HEK293 (cell line): ENCODE results near the gene PGM1.

Experiments used
- GLIS2 ChIP-seq: fragments of 450-650 bp; formaldehyde crosslinking; IDR thresholded peaks from 2 replicates; pipeline ENCODE4 v1.5.1; 2016; ENCODE audit warnings: missing biosample characterization, missing genetic modification characterization
- INSM2 ChIP-seq: fragments of 450-650 bp; formaldehyde crosslinking; IDR thresholded peaks from 2 replicates; pipeline ENCODE4 v1.5.1; 2016; ENCODE audit warnings: missing biosample characterization, missing genetic modification characterization
- KLF16 ChIP-seq: fragments of 450-650 bp; formaldehyde crosslinking; IDR thresholded peaks from 2 replicates; pipeline ENCODE4 v1.5.1; 2017; ENCODE audit warnings: missing biosample characterization, missing genetic modification characterization
- KLF17 ChIP-seq: fragments of 450-650 bp; formaldehyde crosslinking; IDR thresholded peaks from 2 replicates; pipeline ENCODE4 v1.5.1; 2016; ENCODE audit warnings: missing biosample characterization, missing genetic modification characterization
- SP7 ChIP-seq: fragments of 450-650 bp; formaldehyde crosslinking; IDR thresholded peaks from 2 replicates; pipeline ENCODE4 v1.5.1; 2016; ENCODE audit warnings: missing biosample characterization, missing genetic modification characterization
- WT1 ChIP-seq: fragments of 450-650 bp; formaldehyde crosslinking; IDR thresholded peaks from 2 replicates; pipeline ENCODE4 v1.5.1; 2016; ENCODE audit warnings: missing biosample characterization, missing genetic modification characterization
- ZBTB44 ChIP-seq: fragments of 450-650 bp; IDR thresholded peaks from 2 replicates; pipeline ENCODE4 v1.5.1; 2018; ENCODE audit warnings: missing biosample characterization, mild to moderate bottlenecking, missing genetic modification characterization
- ZBTB48 ChIP-seq: fragments of 450-650 bp; formaldehyde crosslinking; IDR thresholded peaks from 2 replicates; pipeline ENCODE4 v1.5.1; 2016; ENCODE audit warnings: missing biosample characterization, missing genetic modification characterization
- ZFP37 ChIP-seq: fragments of 450-650 bp; formaldehyde crosslinking; IDR thresholded peaks from 2 replicates; pipeline ENCODE4 v1.5.1; 2016; ENCODE audit warnings: missing biosample characterization, missing genetic modification characterization
- ZNF146 ChIP-seq: fragments of 450-650 bp; formaldehyde crosslinking; IDR thresholded peaks from 2 replicates; pipeline ENCODE4 v1.5.1; 2016; ENCODE audit warnings: missing biosample characterization, missing genetic modification characterization
- ZNF157 ChIP-seq: fragments of 450-650 bp; formaldehyde crosslinking; IDR thresholded peaks from 2 replicates; pipeline ENCODE4 v1.5.1; 2016; ENCODE audit warnings: missing biosample characterization, missing genetic modification characterization
- ZNF16 ChIP-seq: fragments of 450-650 bp; formaldehyde crosslinking; IDR thresholded peaks from 2 replicates; pipeline ENCODE4 v1.5.1; 2016; ENCODE audit warnings: low read depth, missing biosample characterization, missing genetic modification characterization
- ZNF18 ChIP-seq: fragments of 450-650 bp; formaldehyde crosslinking; IDR thresholded peaks from 2 replicates; pipeline ENCODE4 v1.5.1; 2016; ENCODE audit warnings: missing biosample characterization, missing genetic modification characterization
- ZNF184 ChIP-seq: fragments of 450-650 bp; IDR thresholded peaks from 2 replicates; pipeline ENCODE4 v1.5.1; 2018; ENCODE audit warnings: missing biosample characterization, mild to moderate bottlenecking, missing genetic modification characterization
- ZNF248 ChIP-seq: fragments of 450-650 bp; formaldehyde crosslinking; IDR thresholded peaks from 2 replicates; pipeline ENCODE4 v1.5.1; 2017; ENCODE audit warnings: missing biosample characterization, missing genetic modification characterization
- ZNF26 ChIP-seq: fragments of 450-650 bp; formaldehyde crosslinking; IDR thresholded peaks from 2 replicates; pipeline ENCODE4 v1.5.1; 2016; ENCODE audit warnings: missing biosample characterization, missing genetic modification characterization
- ZNF324 ChIP-seq: fragments of 450-650 bp; formaldehyde crosslinking; IDR thresholded peaks from 2 replicates; pipeline ENCODE4 v1.5.1; 2016; ENCODE audit warnings: missing biosample characterization, missing genetic modification characterization
- ZNF37A ChIP-seq: fragments of 450-650 bp; IDR thresholded peaks from 2 replicates; pipeline ENCODE4 v1.5.1; 2018; ENCODE audit warnings: missing biosample characterization, missing genetic modification characterization
- ZNF48 ChIP-seq: fragments of 450-650 bp; formaldehyde crosslinking; IDR thresholded peaks from 2 replicates; pipeline ENCODE4 v1.5.1; 2016; ENCODE audit warnings: missing biosample characterization, missing genetic modification characterization
- ZNF513 ChIP-seq: fragments of 450-650 bp; IDR thresholded peaks from 2 replicates; pipeline ENCODE4 v1.5.1; 2018; ENCODE audit warnings: missing biosample characterization, missing genetic modification characterization
- ZNF521 ChIP-seq: fragments of 450-650 bp; formaldehyde crosslinking; IDR thresholded peaks from 2 replicates; pipeline ENCODE4 v1.5.1; 2017; ENCODE audit warnings: missing biosample characterization, mild to moderate bottlenecking, missing genetic modification characterization
- ZNF549 ChIP-seq: fragments of 450-650 bp; IDR thresholded peaks from 2 replicates; pipeline ENCODE4 v1.5.1; 2018; ENCODE audit warnings: missing biosample characterization, missing genetic modification characterization, mild to moderate bottlenecking, inconsistent platforms, moderate library complexity
- ZNF600 ChIP-seq: fragments of 450-650 bp; formaldehyde crosslinking; IDR thresholded peaks from 2 replicates; pipeline ENCODE4 v1.5.1; 2016; ENCODE audit warnings: missing biosample characterization, missing genetic modification characterization
- ZNF623 ChIP-seq: fragments of 450-650 bp; formaldehyde crosslinking; IDR thresholded peaks from 2 replicates; pipeline ENCODE4 v1.5.1; 2016; ENCODE audit warnings: missing biosample characterization, missing genetic modification characterization
- ZNF654 ChIP-seq: fragments of 450-650 bp; formaldehyde crosslinking; IDR thresholded peaks from 2 replicates; pipeline ENCODE4 v1.5.1; 2016; ENCODE audit warnings: low read depth, missing biosample characterization, missing genetic modification characterization
- ZNF660 ChIP-seq: fragments of 450-650 bp; IDR thresholded peaks from 2 replicates; pipeline ENCODE4 v1.5.1; 2018; ENCODE audit warnings: missing biosample characterization, mild to moderate bottlenecking, missing genetic modification characterization
- ZNF701 ChIP-seq: fragments of 450-650 bp; formaldehyde crosslinking; IDR thresholded peaks from 2 replicates; pipeline ENCODE4 v1.5.1; 2016; ENCODE audit warnings: missing biosample characterization, missing genetic modification characterization
- ZNF777 ChIP-seq: fragments of 450-650 bp; formaldehyde crosslinking; IDR thresholded peaks from 2 replicates; pipeline ENCODE4 v1.5.1; 2017; ENCODE audit warnings: missing biosample characterization, missing genetic modification characterization, borderline replicate concordance
- ZNF837 ChIP-seq: fragments of 450-650 bp; formaldehyde crosslinking; IDR thresholded peaks from 2 replicates; pipeline ENCODE4 v1.5.1; 2016; ENCODE audit warnings: missing biosample characterization, missing genetic modification characterization
- ZSCAN16 ChIP-seq: fragments of 450-650 bp; formaldehyde crosslinking; IDR thresholded peaks from 2 replicates; pipeline ENCODE4 v1.5.1; 2016; ENCODE audit warnings: missing biosample characterization, missing genetic modification characterization

Gene PGM1

GRCh38 chr1:63593886-63594605 lies 835 bp downstream of the PGM1 start (continued):
- TF ChIP-seq ZNF18 (no peak), KLF17 (tag by site-specific recombination) (no peak), ZNF48 (tag by site-specific recombination) (no peak), ZNF16 (tag by site-specific recombination) (no peak), ZNF37A (tag by site-specific recombination) (no peak), ZNF248 (tag by site-specific recombination) (no peak), GLIS2 (peak; percentile 41), ZNF660 (0 out of 2 replicates have a peak, but pooled peaks have one; percentile 2), SP7 (peak; percentile 9; the same call in 1 of the 2 replicates), ZBTB48 (tag by site-specific recombination) (peak; percentile 15; the same call in 1 of the 2 replicates), INSM2 (tag by site-specific recombination) (no peak), ZBTB44 (tag by site-specific recombination) (no peak), ZNF146 (tag by site-specific recombination) (no peak), WT1 (tag by site-specific recombination) (peak; percentile 29; the same call in 1 of the 2 replicates), ZNF549 (tag by site-specific recombination) (no peak), ZNF600 (tag by site-specific recombination) (0 out of 2 replicates have a peak, but pooled peaks have one; percentile 57), ZNF777 (tag by site-specific recombination) (peak; percentile 56), ZNF521 (tag by site-specific recombination) (no peak), ZNF324 (tag by site-specific recombination) (no peak), ZNF184 (no peak), ZNF513 (tag by site-specific recombination) (no peak), KLF16 (tag by site-specific recombination) (0 out of 2 replicates have a peak, but pooled peaks have one; percentile 36), ZSCAN16 (0 out of 2 replicates have a peak, but pooled peaks have one; percentile 76), ZNF26 (tag by site-specific recombination) (no peak), ZFP37 (tag by site-specific recombination) (no peak), ZNF837 (tag by site-specific recombination) (no peak), ZNF701 (no peak), ZNF157 (tag by site-specific recombination) (no peak), ZNF654 (tag by site-specific recombination) (no peak), ZNF623 (tag by site-specific recombination) (no peak)
